OCI-LY1 (cell line): ENCODE measurements around the gene HHEX.

Experiments
- CTCF ChIP-seq: fragments of 200-600 bp; sonication (generic), shearing (Covaris generic); IDR thresholded peaks from 2 replicates; pipeline ENCODE4 v1.5.1; 2017; ENCODE audit warnings: mild to moderate bottlenecking, antibody characterized with exemption, low read length, moderate library complexity, mixed read lengths
- EZH2 ChIP-seq: fragments of 200-600 bp; sonication (generic), shearing (Covaris generic); IDR thresholded peaks from 2 replicates; pipeline ENCODE4 v1.8.0; 2017; ENCODE audit warnings: borderline replicate concordance, mixed run types, mild to moderate bottlenecking, antibody characterized with exemption, low read length, moderate library complexity, mixed read lengths

GRCh38 chr10:92696606-92697383 is 7.0 kb downstream of the HHEX start:
- TF ChIP-seq CTCF (no peak), EZH2 (no peak)
